H9 (cell line): ENCODE measurements around the gene PRDM1. TPM values are rescaled to one million over a fixed set of nuclear protein-coding genes. Genes with fewer than 3 reads are reported as not detected.

Experiments
- DNase-seq: peaks from one replicate; pipeline ENCODE4 v3.0.0-alpha.2; 2017
- H2AFZ ChIP-seq: one replicate; pipeline ENCODE4 v1.6.1; 2013; ENCODE audit warnings: mild to moderate bottlenecking, low read length, control low read depth, moderate library complexity
- H2AK5ac ChIP-seq: 2 replicates; pipeline ENCODE4 v1.6.1; 2013; ENCODE audit warnings: low read length, control low read depth, mixed read lengths; ENCODE audit not compliant: insufficient read length
- H2BK120ac ChIP-seq: one replicate; pipeline ENCODE4 v1.6.1; 2013; ENCODE audit warnings: low read depth, mild to moderate bottlenecking, low read length, control low read depth, inconsistent platforms; ENCODE audit not compliant: poor library complexity, severe bottlenecking
- H2BK12ac ChIP-seq: 2 replicates; pipeline ENCODE4 v1.6.1; 2013; ENCODE audit warnings: low read length, control low read depth, mixed read lengths, low read depth; ENCODE audit not compliant: insufficient read length
- H2BK15ac ChIP-seq: 2 replicates; pipeline ENCODE4 v1.6.1; 2013; ENCODE audit warnings: low read depth, low read length, control low read depth
- H2BK20ac ChIP-seq: one replicate; pipeline ENCODE4 v1.6.1; 2013; ENCODE audit warnings: low read depth, mild to moderate bottlenecking, low read length, control low read depth, inconsistent platforms; ENCODE audit not compliant: poor library complexity, severe bottlenecking
- H2BK5ac ChIP-seq: 2 replicates; pipeline ENCODE4 v1.6.1; 2013; ENCODE audit warnings: low read length, control low read depth, mixed read lengths; ENCODE audit not compliant: insufficient read length
- H3K14ac ChIP-seq: 2 replicates; pipeline ENCODE4 v1.6.1; 2013; ENCODE audit warnings: low read length, control low read depth; ENCODE audit not compliant: insufficient read depth
- H3K18ac ChIP-seq: 2 replicates; pipeline ENCODE4 v1.6.1; 2013; ENCODE audit warnings: low read depth, mild to moderate bottlenecking, mixed read lengths, low read length, control low read depth; ENCODE audit not compliant: insufficient read length
- H3K23ac ChIP-seq: 2 replicates; pipeline ENCODE4 v1.6.1; 2013; ENCODE audit warnings: low read length, control low read depth, mixed read lengths, low read depth; ENCODE audit not compliant: insufficient read length
- H3K23me2 ChIP-seq: 2 replicates; pipeline ENCODE4 v1.6.1; 2013; ENCODE audit warnings: low read depth, mild to moderate bottlenecking, mixed read lengths, low read length, control low read depth; ENCODE audit not compliant: insufficient read length, poor library complexity, severe bottlenecking
- H3K27ac ChIP-seq: 2 replicates; pipeline ENCODE4 v1.5.1; 2013; ENCODE audit warnings: low read length, control low read depth, mixed read lengths, low read depth; ENCODE audit not compliant: insufficient read length
- H3K27me3 ChIP-seq: 2 replicates; pipeline ENCODE4 v1.6.1; 2013; ENCODE audit warnings: low read length, control low read depth, inconsistent platforms; ENCODE audit not compliant: insufficient read depth
- H3K4ac ChIP-seq: 2 replicates; pipeline ENCODE4 v1.6.1; 2013; ENCODE audit warnings: low read depth, mild to moderate bottlenecking, control low read depth, inconsistent platforms, low read length, moderate library complexity
- H3K4me1 ChIP-seq: 2 replicates; pipeline ENCODE4 v1.6.1; 2013; ENCODE audit warnings: low read length, control low read depth, inconsistent platforms; ENCODE audit not compliant: insufficient read depth
- H3K4me2 ChIP-seq: 2 replicates; pipeline ENCODE4 v1.6.1; 2013; ENCODE audit warnings: low read length, control low read depth, mixed read lengths; ENCODE audit not compliant: insufficient read length, insufficient read depth
- H3K56ac ChIP-seq: 2 replicates; pipeline ENCODE4 v1.6.1; 2013; ENCODE audit warnings: low read depth, mild to moderate bottlenecking, mixed read lengths, low read length, control low read depth; ENCODE audit not compliant: insufficient read length
- H3K79me1 ChIP-seq: 2 replicates; pipeline ENCODE4 v1.6.1; 2013; ENCODE audit warnings: low read depth, mild to moderate bottlenecking, moderate library complexity, low read length, control low read depth, inconsistent platforms; ENCODE audit not compliant: insufficient read depth, poor library complexity, severe bottlenecking
- H3K79me2 ChIP-seq: 2 replicates; pipeline ENCODE4 v1.6.1; 2013; ENCODE audit warnings: low read length, control low read depth, inconsistent platforms; ENCODE audit not compliant: insufficient read depth
- H3K9ac ChIP-seq: 2 replicates; pipeline ENCODE4 v1.6.1; 2013; ENCODE audit warnings: low read length, control low read depth, mixed read lengths; ENCODE audit not compliant: insufficient read length; ENCODE audit errors: extremely low read depth
- H3K9me3 ChIP-seq: one replicate; pipeline ENCODE4 v1.6.1; 2013; ENCODE audit warnings: low read depth, low read length, inconsistent platforms; ENCODE audit not compliant: control insufficient read depth
- H3T11ph ChIP-seq: one replicate; pipeline ENCODE4 v1.6.1; 2013; ENCODE audit warnings: mild to moderate bottlenecking, low read length, control low read depth, inconsistent platforms
- H4K20me1 ChIP-seq: one replicate; pipeline ENCODE4 v1.6.1; 2013; ENCODE audit not compliant: control insufficient read depth, insufficient read length, insufficient read depth
- H4K5ac ChIP-seq: 2 replicates; pipeline ENCODE4 v1.6.1; 2013; ENCODE audit warnings: low read depth, mild to moderate bottlenecking, mixed read lengths, low read length, control low read depth; ENCODE audit not compliant: insufficient read length
- H4K8ac ChIP-seq: replicated peaks from 2 replicates; pipeline ENCODE4 v1.6.1; 2013; ENCODE audit warnings: low read length, control low read depth, mixed read lengths, low read depth; ENCODE audit not compliant: insufficient read length
- H4K91ac ChIP-seq: 2 replicates; pipeline ENCODE4 v1.6.1; 2013; ENCODE audit warnings: low read depth, mild to moderate bottlenecking, moderate library complexity, mixed read lengths, low read length, control low read depth; ENCODE audit not compliant: insufficient read length
- H3K27ac Mint-ChIP-seq, 3 experiments: 2 replicates in 2 of 3; 3 replicates in 1 of 3; pipeline ENCODE4 v1.8.0; 2020 to 2021; ENCODE audit warnings: mixed read lengths in 3 of 3, mild to moderate bottlenecking in 1 of 3, moderate library complexity in 1 of 3
- H3K27me3 Mint-ChIP-seq: 2 replicates; pipeline ENCODE4 v1.8.0; 2021; ENCODE audit warnings: low read depth, mild to moderate bottlenecking, moderate library complexity, mixed read lengths
- H3K36me3 Mint-ChIP-seq, 3 experiments: 2 replicates in 2 of 3; 3 replicates in 1 of 3; pipeline ENCODE4 v1.8.0; 2020 to 2021; ENCODE audit warnings: low read depth in 3 of 3, mixed read lengths in 3 of 3; ENCODE audit not compliant: insufficient read depth in 1 of 3
- H3K4me1 Mint-ChIP-seq, 2 experiments: 2 replicates each; pipeline ENCODE4 v1.8.0; 2020; ENCODE audit warnings: mixed read lengths in 2 of 2
- H3K4me3 Mint-ChIP-seq, 2 experiments: 2 replicates in 1 of 2; 3 replicates in 1 of 2; pipeline ENCODE4 v1.8.0; 2020 to 2021; ENCODE audit warnings: mild to moderate bottlenecking in 2 of 2, mixed read lengths in 2 of 2, moderate library complexity in 1 of 2
- H3K9me3 Mint-ChIP-seq, 2 experiments: 2 replicates in 1 of 2; 3 replicates in 1 of 2; pipeline ENCODE4 v1.8.0; 2020; ENCODE audit warnings: mild to moderate bottlenecking in 2 of 2, mixed read lengths in 2 of 2, moderate library complexity in 1 of 2
- CTCF ChIP-seq: fragments of 200-600 bp; sonication (generic); conservative IDR thresholded peaks from 3 replicates; pipeline ENCODE4 v1.8.0; 2021; ENCODE audit warnings: antibody characterized with exemption, mild to moderate bottlenecking
- WGBS: extraction: QIAGEN DNeasy Blood & Tissue Kit; methylation state at CpG from one replicate; pipeline ENCODE4 v1.1.7; 2013; ENCODE audit warnings: missing lambda C conversion rate, low lambda C conversion rate, mixed read lengths; ENCODE audit not compliant: insufficient read length; ENCODE audit errors: extremely low coverage; 5-methylcytosine and 5-hydroxymethylcytosine counted together
- total RNA-seq: library from RNA; stranded (reverse); gene quantifications from 2 replicates; pipeline ENCODE4 v1.2.1, GENCODE V29; 2021

Gene PRDM1
- total RNA-seq, 1 experiment from 2014 or later: 2.9 TPM

- Histone ChIP-seq H2BK20ac (no peak overlapping the region), H3K27ac (no peak overlapping the region), H3T11ph (no peak overlapping the region), H2BK12ac (no peak overlapping the region), H3K4me1 (no peaks in the 10 kb centered on the region), H3K9ac (no peak overlapping the region), H4K91ac (no peak overlapping the region), H2BK15ac (no peak overlapping the region), H3K14ac (no peak overlapping the region), H3K9me3 (no peaks in the 10 kb centered on the region), H3K4me2 (no peak overlapping the region), H4K5ac (no peak overlapping the region), H2BK5ac (no peak overlapping the region), H3K18ac (no peak overlapping the region), H3K79me1 (no peaks in the 10 kb centered on the region), H2AK5ac (no peak overlapping the region), H3K79me2 (no peaks in the 10 kb centered on the region), H3K56ac (no peak overlapping the region), H2BK120ac (no peak overlapping the region), H2AFZ (no peak overlapping the region), H4K8ac (no peak overlapping the region), H3K23me2 (no peaks in the 10 kb centered on the region), H3K23ac (no peak overlapping the region), H3K27me3 (no peaks in the 10 kb centered on the region), H4K20me1 (no peaks in the 10 kb centered on the region), H3K4ac (no peak overlapping the region)
- TF ChIP-seq CTCF: no peak
- H3K9me3 Mint-ChIP-seq: no peaks in the 10 kb centered on the region
- H3K27ac Mint-ChIP-seq: no peak overlapping the region
- H3K4me3 Mint-ChIP-seq: no peak overlapping the region
- H3K4me1 Mint-ChIP-seq: peaks cover 15 to 18% of the 10 kb centered on the region in 2 experiments
- no peaks in the 10 kb centered on the region for H3K36me3 Mint-ChIP-seq
- WGBS: no CpG with 5 or more reads among the region's 5 CpGs
- H3K27me3 Mint-ChIP-seq: peaks cover 11% of the 10 kb centered on the region
- no peak for DNase-seq
Observed at GRCh38 chr6:106077881-106078280, 8.3 kb upstream of the PRDM1 start.
